ENCODE measurements around the gene CXXC5.

The CXXC5 gene

GRCh38 chr5:139650689-139651042, 2.5 kb downstream of the CXXC5 start:
- peaks cover 70% of the 10 kb centered on the region for H3K79me2 ChIP-seq (ENCODE audit: insufficient read depth, low read depth)

GRCh38 chr5:139651043-139651834, 3.1 kb downstream of the CXXC5 start:
- H3K4me1 ChIP-seq (ENCODE audit: low read depth, poor library complexity, severe bottlenecking): peaks cover 51% of the 10 kb centered on the region
- no peaks in the 10 kb centered on the region for H3K36me3 ChIP-seq (ENCODE audit: insufficient read depth)
- H3K79me2 ChIP-seq (ENCODE audit: insufficient read depth, low read depth): peaks cover 76% of the 10 kb centered on the region
- no peak for TF ChIP-seq CTCF (conservative IDR thresholded peaks at IDR 0.05; ENCODE audit: low read depth, low read length)
- no peak overlapping the region for H2AFZ ChIP-seq (ENCODE audit: low read depth)
- H3K4me3 ChIP-seq (IDR thresholded peaks at IDR 0.05; ENCODE audit: insufficient read depth, low read depth, low read length): no peak overlapping the region
- no peaks in the 10 kb centered on the region for H3K27me3 ChIP-seq (ENCODE audit: insufficient read depth, low read depth)
- H3K4me2 ChIP-seq: peak overlapping the region; percentile 88
- H4K20me1 ChIP-seq (ENCODE audit: insufficient read depth): peaks cover 35% of the 10 kb centered on the region; the same call in 1 of the 2 replicates
- H3K9ac ChIP-seq: peak overlapping the region; percentile 79; the same call in 1 of the 2 replicates
- peak overlapping the region; percentile 69; the same call in 1 of the 2 replicates for H3K27ac ChIP-seq

More at GRCh38 chr5:139650689-139651042, 2.5 kb downstream of the CXXC5 start:
- H3K36me3 ChIP-seq (ENCODE audit: insufficient read depth): no peaks in the 10 kb centered on the region
- H3K4me3 ChIP-seq (IDR thresholded peaks at IDR 0.05; ENCODE audit: insufficient read depth, low read depth, low read length): no peak overlapping the region
- H3K4me1 ChIP-seq (ENCODE audit: low read depth, poor library complexity, severe bottlenecking): peaks cover 49% of the 10 kb centered on the region
- H3K4me2 ChIP-seq: peak overlapping the region; percentile 88
- H4K20me1 ChIP-seq (ENCODE audit: insufficient read depth): peaks cover 29% of the 10 kb centered on the region; the same call in 1 of the 2 replicates
- no peaks in the 10 kb centered on the region for H3K27me3 ChIP-seq (ENCODE audit: insufficient read depth, low read depth)
- peak overlapping the region; percentile 79; the same call in 1 of the 2 replicates for H3K9ac ChIP-seq
- no peak for TF ChIP-seq CTCF (conservative IDR thresholded peaks at IDR 0.05; ENCODE audit: low read depth, low read length)
- H2AFZ ChIP-seq (ENCODE audit: low read depth): no peak overlapping the region
- peak overlapping the region; percentile 69 for H3K27ac ChIP-seq

- Histone ChIP-seq H3K79me2 (ENCODE audit: insufficient read depth, low read depth) (peaks cover 84% of the 10 kb centered on the region), H3K4me1 (ENCODE audit: low read depth, poor library complexity, severe bottlenecking) (peaks cover 60% of the 10 kb centered on the region), H4K20me1 (ENCODE audit: insufficient read depth) (peaks cover 43% of the 10 kb centered on the region; the same call in 1 of the 2 replicates), H3K36me3 (ENCODE audit: insufficient read depth) (no peaks in the 10 kb centered on the region), H2AFZ (ENCODE audit: low read depth) (no peak overlapping the region), H3K4me3 (IDR thresholded peaks at IDR 0.05; ENCODE audit: insufficient read depth, low read depth, low read length) (no peak overlapping the region), H3K27me3 (ENCODE audit: insufficient read depth, low read depth) (no peaks in the 10 kb centered on the region), H3K9ac (no peak overlapping the region), H3K27ac (peak overlapping the region; percentile 69; the same call in 1 of the 2 replicates), H3K4me2 (peak overlapping the region; percentile 88)
- no peak for TF ChIP-seq CTCF (conservative IDR thresholded peaks at IDR 0.05; ENCODE audit: low read depth, low read length)
These were observed 4.0 kb downstream of the CXXC5 start for GRCh38 chr5:139651853-139652787.

GRCh38 chr5:139652788-139653241, 4.7 kb downstream of the CXXC5 start:
- H3K4me3 ChIP-seq (IDR thresholded peaks at IDR 0.05; ENCODE audit: insufficient read depth, low read depth, low read length): no peak overlapping the region
- no peaks in the 10 kb centered on the region for H3K36me3 ChIP-seq (ENCODE audit: insufficient read depth)
- H3K79me2 ChIP-seq (ENCODE audit: insufficient read depth, low read depth): peaks cover 90% of the 10 kb centered on the region
- H3K9ac ChIP-seq: no peak overlapping the region
- peak overlapping the region; percentile 47; the same call in 1 of the 2 replicates for H3K27ac ChIP-seq
- H3K4me2 ChIP-seq: peak overlapping the region; percentile 88
- H4K20me1 ChIP-seq (ENCODE audit: insufficient read depth): peaks cover 49% of the 10 kb centered on the region; the same call in 1 of the 2 replicates
- no peak for TF ChIP-seq CTCF (conservative IDR thresholded peaks at IDR 0.05; ENCODE audit: low read depth, low read length)
- no peak overlapping the region for H2AFZ ChIP-seq (ENCODE audit: low read depth)
- H3K27me3 ChIP-seq (ENCODE audit: insufficient read depth, low read depth): no peaks in the 10 kb centered on the region
- peaks cover 56% of the 10 kb centered on the region for H3K4me1 ChIP-seq (ENCODE audit: low read depth, poor library complexity, severe bottlenecking)

Data from KMS-11 (cell line).